IMR-90 (cell line): ENCODE results near the gene EML6. TPM values are rescaled to one million over a fixed set of nuclear protein-coding genes. Genes with fewer than 3 reads are reported as not detected.

Source experiments
- ATAC-seq: fragments of 200-7000 bp; cut with Tn5 transposase; 2 replicates; pipeline ENCODE4 v1.9.1; 2020; ENCODE audit warnings: low read depth, mild to moderate bottlenecking, moderate library complexity
- BruUV-seq: library from RNA; stranded (reverse); fragments of 400-500 nt; replicated peaks from 2 replicates; lab custom pipeline; 2021; lab: Mats Ljungman, UMichigan
- CTCF ChIA-PET: fragments of 300-600 bp; formaldehyde crosslinking; extraction: SDS; loops from one replicate; lab custom pipeline; 2021; ENCODE audit warnings: antibody characterized with exemption; lab: Yijun Ruan, JAX
- POLR2A ChIA-PET: fragments of 300-600 bp; sonication (Branson Sonifier 250); formaldehyde crosslinking; loops from one replicate; lab custom pipeline; 2022; ENCODE audit warnings: antibody characterized with exemption; ENCODE audit not compliant: unreplicated experiment; lab: Charles Lee
- DNase-seq: peaks from one replicate; pipeline ENCODE4 v3.0.0; 2013
- H2AFZ ChIP-seq: replicated peaks from 2 replicates; pipeline ENCODE3; 2013; ENCODE audit warnings: low read length, mild to moderate bottlenecking; ENCODE audit not compliant: poor library complexity
- H2AK5ac ChIP-seq: 2 replicates; pipeline ENCODE4 v1.6.1; 2013; ENCODE audit warnings: low read depth, low read length, inconsistent platforms
- H2AK9ac ChIP-seq: replicated peaks from 2 replicates; pipeline ENCODE3; 2013; ENCODE audit warnings: mild to moderate bottlenecking, low read depth, low read length, moderate library complexity; ENCODE audit not compliant: poor library complexity
- H2BK120ac ChIP-seq: 2 replicates; pipeline ENCODE4 v1.6.1; 2013; ENCODE audit warnings: low read depth, low read length, inconsistent platforms
- H2BK15ac ChIP-seq: 3 replicates; pipeline ENCODE4 v1.6.1; 2013; ENCODE audit warnings: low read depth, low read length, inconsistent platforms
- H2BK20ac ChIP-seq: 2 replicates; pipeline ENCODE4 v1.6.1; 2013; ENCODE audit warnings: low read depth, mild to moderate bottlenecking, inconsistent platforms, low read length, moderate library complexity
- H2BK5ac ChIP-seq: 2 replicates; pipeline ENCODE4 v1.6.1; 2013; ENCODE audit warnings: mild to moderate bottlenecking, low read depth, low read length, inconsistent platforms; ENCODE audit not compliant: poor library complexity, severe bottlenecking
- H3K14ac ChIP-seq: replicated peaks from 2 replicates; pipeline ENCODE4 v1.6.1; 2013; ENCODE audit warnings: low read depth, low read length, inconsistent platforms
- H3K18ac ChIP-seq: 2 replicates; pipeline ENCODE4 v1.6.1; 2013; ENCODE audit warnings: low read depth, low read length, control low read depth
- H3K23ac ChIP-seq: 2 replicates; pipeline ENCODE4 v1.6.1; 2013; ENCODE audit warnings: low read depth, low read length, inconsistent platforms
- H3K27ac ChIP-seq: 2 replicates; pipeline ENCODE4 v1.5.1; 2013; ENCODE audit warnings: mild to moderate bottlenecking, control low read depth, low read length; ENCODE audit not compliant: insufficient read depth
- H3K27me3 ChIP-seq: 2 replicates; pipeline ENCODE4 v1.6.1; 2013; ENCODE audit warnings: low read length; ENCODE audit not compliant: control insufficient read depth, insufficient read depth
- H3K36me3 ChIP-seq: 2 replicates; pipeline ENCODE4 v1.6.1; 2013; ENCODE audit warnings: low read length, mixed read lengths; ENCODE audit not compliant: control insufficient read depth, insufficient read depth
- H3K4ac ChIP-seq: 2 replicates; pipeline ENCODE4 v1.6.1; 2013; ENCODE audit warnings: low read depth, low read length, inconsistent platforms
- H3K4me1 ChIP-seq: 2 replicates; pipeline ENCODE4 v1.6.1; 2013; ENCODE audit warnings: low read length, mixed read lengths; ENCODE audit not compliant: control insufficient read depth, insufficient read depth
- H3K4me2 ChIP-seq: 2 replicates; pipeline ENCODE4 v1.6.1; 2013; ENCODE audit warnings: low read depth, mild to moderate bottlenecking, control low read depth, low read length, moderate library complexity
- H3K4me3 ChIP-seq: 2 replicates; pipeline ENCODE4 v1.5.1; 2013; ENCODE audit warnings: low read depth, mild to moderate bottlenecking, control low read depth, low read length, moderate library complexity; ENCODE audit not compliant: insufficient read depth
- H3K56ac ChIP-seq: 2 replicates; pipeline ENCODE4 v1.6.1; 2013; ENCODE audit warnings: low read length, inconsistent platforms; ENCODE audit not compliant: insufficient read depth; ENCODE audit errors: extremely low read depth
- H3K79me1 ChIP-seq, 2 experiments: 2 replicates each; pipeline ENCODE4 v1.6.1; 2013; ENCODE audit warnings: low read length in 2 of 2, inconsistent platforms in 1 of 2, low read depth in 1 of 2
- H3K9ac ChIP-seq: 2 replicates; pipeline ENCODE4 v1.6.1; 2013; ENCODE audit warnings: low read depth, low read length, control low read depth
- H3K9me1 ChIP-seq: 2 replicates; pipeline ENCODE4 v1.6.1; 2013; ENCODE audit warnings: low read length, inconsistent platforms; ENCODE audit not compliant: insufficient read depth
- H3K9me3 ChIP-seq: 2 replicates; pipeline ENCODE4 v1.6.1; 2013; ENCODE audit warnings: low read length; ENCODE audit not compliant: control insufficient read depth, insufficient read depth
- H4K20me1 ChIP-seq: 2 replicates; pipeline ENCODE4 v1.6.1; 2013; ENCODE audit warnings: low read length, inconsistent platforms; ENCODE audit not compliant: insufficient read depth
- H4K5ac ChIP-seq: 2 replicates; pipeline ENCODE4 v1.6.1; 2013; ENCODE audit warnings: mild to moderate bottlenecking, low read depth, low read length, control low read depth
- H4K8ac ChIP-seq, 2 experiments: 2 replicates each; pipeline ENCODE4 v1.6.1; 2013; ENCODE audit warnings: low read depth in 2 of 2, low read length in 2 of 2, control low read depth in 1 of 2, inconsistent platforms in 1 of 2
- H4K91ac ChIP-seq: 2 replicates; pipeline ENCODE4 v1.6.1; 2013; ENCODE audit warnings: low read depth, low read length, inconsistent platforms; ENCODE audit not compliant: insufficient read depth
- CEBPB ChIP-seq: IDR thresholded peaks from 2 replicates; pipeline ENCODE4 v1.6.1; 2012; ENCODE audit warnings: low read depth, low read length, improper control_type of control experiment
- CHD1 ChIP-seq: IDR thresholded peaks from 2 replicates; pipeline ENCODE4 v1.6.1; 2012; ENCODE audit warnings: low read depth, low read length, improper control_type of control experiment
- FOS ChIP-seq: fragments of 150-350 bp; IDR thresholded peaks from 2 replicates; pipeline ENCODE4 v1.6.1; 2016; ENCODE audit warnings: low read depth, low read length
- MAFK ChIP-seq: IDR thresholded peaks from 2 replicates; pipeline ENCODE4 v1.6.1; 2012; ENCODE audit warnings: low read depth, low read length, improper control_type of control experiment
- MXI1 ChIP-seq: IDR thresholded peaks from 2 replicates; pipeline ENCODE4 v1.6.1; 2012; ENCODE audit warnings: low read depth, mild to moderate bottlenecking, low read length, moderate library complexity, borderline replicate concordance
- POLR2A ChIP-seq: IDR thresholded peaks from 2 replicates; pipeline ENCODE4 v1.6.1; 2012; ENCODE audit warnings: mild to moderate bottlenecking, low read depth, low read length
- RCOR1 ChIP-seq: IDR thresholded peaks from 2 replicates; pipeline ENCODE4 v1.6.1; 2012; ENCODE audit warnings: mild to moderate bottlenecking, low read length, improper control_type of control experiment; ENCODE audit not compliant: insufficient replicate concordance
- RFX5 ChIP-seq: IDR thresholded peaks from 2 replicates; pipeline ENCODE4 v1.8.0; 2012; ENCODE audit warnings: low read depth, mild to moderate bottlenecking, low read length, moderate library complexity
- WGBS, 2 experiments: methylation state at CpG; one replicate each; pipeline versions ENCODE4 v1.1.5 to v1.1.7; 2013; ENCODE audit warnings: missing lambda C conversion rate in 2 of 2; ENCODE audit not compliant: insufficient read length in 1 of 2; ENCODE audit errors: extremely low coverage in 2 of 2; 5-methylcytosine and 5-hydroxymethylcytosine counted together
- dilution Hi-C: fragments of 300-500 bp; cut with HindIII; formaldehyde crosslinking; loops from one replicate; pipeline ENCODE4 v1.14.3; 2018; ENCODE audit warnings: low sequenced_read_pairs; ENCODE audit not compliant: unreplicated experiment
- in situ Hi-C: fragments of 300-500 bp; cut with MboI; formaldehyde crosslinking; loops from 3 replicates; pipeline ENCODE4 v1.14.3; 2019; ENCODE audit warnings: low sequenced_read_pairs, inconsistent platforms, mixed read lengths
- intact Hi-C: fragments of 100-400 bp; cut with micrococcal nuclease; formaldehyde crosslinking; loops from 2 replicates; pipeline ENCODE4 v1.10.0; 2022
- polyA plus RNA-seq, 3 experiments: library from polyadenylated mRNA; depleted of rRNA; stranded (reverse); fragments of >200 nt; gene quantifications; 2 replicates each; pipeline ENCODE4 v1.2.3, GENCODE V29; 2012; ENCODE audit warnings: low replicate concordance in 1 of 3
- total RNA-seq: library from RNA; depleted of rRNA; stranded (reverse); fragments of >200 nt; gene quantifications from 2 replicates; pipeline ENCODE4 v1.2.3, GENCODE V29; 2012
- TF ChIP-seq, protein P1 (sequence below): conservative IDR thresholded peaks from 2 replicates; pipeline ENCODE4 v1.5.1; 2012; ENCODE audit warnings: mild to moderate bottlenecking, low read depth, low read length, improper control_type of control experiment
- TF ChIP-seq, protein P2 (sequence below): fragments of 150-350 bp; IDR thresholded peaks from 2 replicates; pipeline ENCODE4 v1.6.1; 2016; ENCODE audit warnings: low read depth, mild to moderate bottlenecking, low read length, moderate library complexity, borderline replicate concordance

The EML6 gene
- total and polyA plus RNA-seq, 2 of the 4 experiments (the other 2 are of a cell fraction) = 0.18 to 0.19 TPM

DNA sequence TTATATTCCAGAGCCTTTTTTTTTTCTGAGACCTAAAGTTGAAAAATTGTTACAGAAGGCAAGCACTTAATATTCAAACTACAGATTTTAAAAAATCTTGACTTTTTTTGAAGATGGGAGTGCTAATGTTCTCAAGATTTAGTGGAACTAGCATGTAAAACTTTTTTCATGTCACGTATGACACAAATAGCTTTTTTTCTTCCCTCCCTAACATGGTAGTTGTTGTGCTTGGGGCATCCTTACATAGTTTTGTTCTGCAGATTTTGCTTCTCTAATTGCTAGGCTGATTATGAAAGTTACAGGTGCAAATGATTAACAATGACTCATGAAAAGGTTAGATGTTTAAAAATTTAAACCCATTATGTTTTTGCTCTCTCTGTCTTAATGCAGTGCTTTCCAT is 3.0 kb downstream of the EML6 start:
- CTCF ChIA-PET = interaction anchor here (0.5 to 1.0 kb wide), 2 partner anchors 31 to 112 kb away, joined by 3 read pairs; no protein-coding TSS in a partner anchor
- H2BK20ac ChIP-seq = no peak overlapping the region
- H3K56ac ChIP-seq = no peak overlapping the region
- no peak overlapping the region for H3K27ac ChIP-seq
- POLR2A ChIA-PET = no interaction called here
- H3K9me1 ChIP-seq = peaks cover 8% of the 10 kb centered on the region
- no peak overlapping the region for H4K91ac ChIP-seq
- in situ Hi-C loops = no loop called here
- no peak overlapping the region for H2BK15ac ChIP-seq
- no CpG with 5 or more reads among the region's 1 CpG for WGBS, 2 experiments
- no TSS peak for BruUV-seq
- no peak overlapping the region for H3K4me2 ChIP-seq
- peaks cover 27% of the 10 kb centered on the region for H3K27me3 ChIP-seq
- ATAC-seq (no peak), DNase-seq (no peak)
- H4K5ac ChIP-seq = no peak overlapping the region
- no peak overlapping the region for H3K14ac ChIP-seq
- intact Hi-C loops = loop anchor here (10.0 kb wide), 2 partner anchors 258 to 318 kb away; no protein-coding TSS in a partner anchor
- no peaks in the 10 kb centered on the region for H3K79me1 ChIP-seq
- H3K9me3 ChIP-seq = no peaks in the 10 kb centered on the region
- H3K4me3 ChIP-seq = no peak overlapping the region
- no peak overlapping the region for H3K23ac ChIP-seq
- no peak overlapping the region for H4K8ac ChIP-seq
- H3K9ac ChIP-seq = no peak overlapping the region
- no peak overlapping the region for H2AK9ac ChIP-seq
- H4K20me1 ChIP-seq = peaks cover 3% of the 10 kb centered on the region; the same call in 1 of the 2 replicates
- no peak overlapping the region for H2BK5ac ChIP-seq
- dilution Hi-C loops = no loop called here
- no peak overlapping the region for H3K18ac ChIP-seq
- no peak overlapping the region for H2AFZ ChIP-seq
- no peak for TF ChIP-seq FOS
- TF ChIP-seq MXI1 = no peak
- TF ChIP-seq CEBPB = no peak
- no peak for TF ChIP-seq RFX5
- TF ChIP-seq CHD1 = no peak
- TF ChIP-seq, protein P1, sequence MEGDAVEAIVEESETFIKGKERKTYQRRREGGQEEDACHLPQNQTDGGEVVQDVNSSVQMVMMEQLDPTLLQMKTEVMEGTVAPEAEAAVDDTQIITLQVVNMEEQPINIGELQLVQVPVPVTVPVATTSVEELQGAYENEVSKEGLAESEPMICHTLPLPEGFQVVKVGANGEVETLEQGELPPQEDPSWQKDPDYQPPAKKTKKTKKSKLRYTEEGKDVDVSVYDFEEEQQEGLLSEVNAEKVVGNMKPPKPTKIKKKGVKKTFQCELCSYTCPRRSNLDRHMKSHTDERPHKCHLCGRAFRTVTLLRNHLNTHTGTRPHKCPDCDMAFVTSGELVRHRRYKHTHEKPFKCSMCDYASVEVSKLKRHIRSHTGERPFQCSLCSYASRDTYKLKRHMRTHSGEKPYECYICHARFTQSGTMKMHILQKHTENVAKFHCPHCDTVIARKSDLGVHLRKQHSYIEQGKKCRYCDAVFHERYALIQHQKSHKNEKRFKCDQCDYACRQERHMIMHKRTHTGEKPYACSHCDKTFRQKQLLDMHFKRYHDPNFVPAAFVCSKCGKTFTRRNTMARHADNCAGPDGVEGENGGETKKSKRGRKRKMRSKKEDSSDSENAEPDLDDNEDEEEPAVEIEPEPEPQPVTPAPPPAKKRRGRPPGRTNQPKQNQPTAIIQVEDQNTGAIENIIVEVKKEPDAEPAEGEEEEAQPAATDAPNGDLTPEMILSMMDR = no peak
- TF ChIP-seq MAFK = no peak
- TF ChIP-seq, protein P2, sequence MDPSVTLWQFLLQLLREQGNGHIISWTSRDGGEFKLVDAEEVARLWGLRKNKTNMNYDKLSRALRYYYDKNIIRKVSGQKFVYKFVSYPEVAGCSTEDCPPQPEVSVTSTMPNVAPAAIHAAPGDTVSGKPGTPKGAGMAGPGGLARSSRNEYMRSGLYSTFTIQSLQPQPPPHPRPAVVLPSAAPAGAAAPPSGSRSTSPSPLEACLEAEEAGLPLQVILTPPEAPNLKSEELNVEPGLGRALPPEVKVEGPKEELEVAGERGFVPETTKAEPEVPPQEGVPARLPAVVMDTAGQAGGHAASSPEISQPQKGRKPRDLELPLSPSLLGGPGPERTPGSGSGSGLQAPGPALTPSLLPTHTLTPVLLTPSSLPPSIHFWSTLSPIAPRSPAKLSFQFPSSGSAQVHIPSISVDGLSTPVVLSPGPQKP = no peak
- no peak for TF ChIP-seq RCOR1
- no peak for TF ChIP-seq POLR2A
- H2BK120ac ChIP-seq = no peak overlapping the region
- H3K36me3 ChIP-seq = no peaks in the 10 kb centered on the region
- peaks cover 3% of the 10 kb centered on the region; the same call in 1 of the 2 replicates for H3K4me1 ChIP-seq
- H2AK5ac ChIP-seq = no peak overlapping the region
- H3K4ac ChIP-seq = no peak overlapping the region
